A673 (cell line): ENCODE measurements around the gene CFAP100. TPM values are rescaled to one million over a fixed set of nuclear protein-coding genes. Genes with fewer than 3 reads are reported as not detected.

ENCODE experiments used
- BruUV-seq: library from RNA; stranded (reverse); fragments of 400-500 nt; replicated peaks from 2 replicates; lab custom pipeline; 2021; lab: Mats Ljungman, UMichigan
- CTCF ChIA-PET: fragments of 300-600 bp; sonication (Branson Sonifier 250); formaldehyde crosslinking; loops from one replicate; lab custom pipeline; 2022; ENCODE audit warnings: antibody characterized with exemption; lab: Charles Lee
- POLR2A ChIA-PET: fragments of 300-600 bp; sonication (Branson Sonifier 250); formaldehyde crosslinking; loops from one replicate; lab custom pipeline; 2022; ENCODE audit warnings: antibody characterized with exemption; ENCODE audit not compliant: low non-redundant PET; lab: Charles Lee
- DNase-seq: peaks from one replicate; pipeline ENCODE4 v3.0.0-alpha.2; 2015; ENCODE audit warnings: low spot score
- H3K27ac ChIP-seq: fragments of 200-600 bp; sonication (generic); 2 replicates; pipeline ENCODE4 v1.5.1; 2016; ENCODE audit warnings: mixed run types, low read depth, mild to moderate bottlenecking, mixed read lengths, antibody characterized with exemption, low read length; ENCODE audit not compliant: poor library complexity, severe bottlenecking
- H3K27me3 ChIP-seq: fragments of 200-600 bp; sonication (generic); replicated peaks from 2 replicates; pipeline ENCODE4 v1.6.1; 2017; ENCODE audit warnings: mixed run types, low read depth, mild to moderate bottlenecking, mixed read lengths, antibody characterized with exemption, low read length; ENCODE audit not compliant: insufficient read depth, poor library complexity
- H3K36me3 ChIP-seq: fragments of 200-600 bp; sonication (generic); 2 replicates; pipeline ENCODE4 v1.6.1; 2016; ENCODE audit warnings: mixed run types, mild to moderate bottlenecking, mixed read lengths, antibody characterized with exemption, low read length; ENCODE audit not compliant: insufficient read depth, poor library complexity, severe bottlenecking
- H3K4me1 ChIP-seq: fragments of 200-600 bp; sonication (generic); 2 replicates; pipeline ENCODE4 v1.6.1; 2017; ENCODE audit warnings: mixed run types, mild to moderate bottlenecking, mixed read lengths, antibody characterized with exemption, low read length; ENCODE audit not compliant: insufficient read depth, poor library complexity, severe bottlenecking
- H3K4me3 ChIP-seq: fragments of 200-600 bp; sonication (generic); 2 replicates; pipeline ENCODE4 v1.5.1; 2016; ENCODE audit warnings: low read depth, mixed run types, mild to moderate bottlenecking, mixed read lengths, low read length; ENCODE audit not compliant: poor library complexity, severe bottlenecking
- H3K9me3 ChIP-seq: fragments of 200-600 bp; sonication (generic); 2 replicates; pipeline ENCODE4 v1.6.1; 2016; ENCODE audit warnings: mixed run types, low read depth, mild to moderate bottlenecking, mixed read lengths, antibody characterized with exemption, low read length; ENCODE audit not compliant: poor library complexity, severe bottlenecking
- CTCF ChIP-seq: fragments of 300-800, 200-600 bp; sonication (generic); conservative IDR thresholded peaks from 2 replicates; pipeline ENCODE4 v1.5.1; 2017; ENCODE audit warnings: low read depth, mild to moderate bottlenecking, antibody characterized with exemption, low read length, moderate library complexity, mixed read lengths
- EZH2 ChIP-seq: fragments of 200-600 bp; sonication (generic); IDR thresholded peaks from 2 replicates; pipeline ENCODE4 v1.6.1; 2017; ENCODE audit warnings: borderline replicate concordance, low read depth, mild to moderate bottlenecking, mixed read lengths, antibody characterized with exemption, low read length; ENCODE audit not compliant: poor library complexity, severe bottlenecking
- intact Hi-C: fragments of 100-400 bp; cut with micrococcal nuclease; formaldehyde crosslinking; loops from one replicate; pipeline ENCODE4 v1.10.0; 2022; ENCODE audit not compliant: unreplicated experiment
- total RNA-seq: library from RNA; stranded (reverse); gene quantifications from 2 replicates; pipeline ENCODE4 v1.2.3, GENCODE V29; 2021

The CFAP100 gene
- total RNA-seq, 1 experiment from 2014 or later: not detected

- intact Hi-C loops: no loop called here
- no peak for DNase-seq
- H3K36me3 ChIP-seq: no peaks in the 10 kb centered on the region
- no peak overlapping the region for H3K4me3 ChIP-seq
- H3K27me3 ChIP-seq: no peaks in the 10 kb centered on the region
- POLR2A ChIA-PET: no interaction called here
- CTCF ChIA-PET: no interaction called here
- no peaks in the 10 kb centered on the region for H3K9me3 ChIP-seq
- TF ChIP-seq EZH2: no peak
- TF ChIP-seq CTCF: no peak
- no TSS peak for BruUV-seq
- H3K27ac ChIP-seq: no peak overlapping the region
- H3K4me1 ChIP-seq: no peaks in the 10 kb centered on the region
Observed at GRCh38 chr3:126395846-126396513, 1.3 kb downstream of the CFAP100 start.

- H3K36me3 ChIP-seq: no peaks in the 10 kb centered on the region
- no TSS peak for BruUV-seq
- no peaks in the 10 kb centered on the region for H3K27me3 ChIP-seq
- ChIA-PET CTCF (no interaction called here), POLR2A (no interaction called here)
- no peak overlapping the region for H3K27ac ChIP-seq
- H3K4me3 ChIP-seq: no peak overlapping the region
- TF ChIP-seq EZH2 (no peak), CTCF (no peak)
- intact Hi-C loops: no loop called here
- no peak for DNase-seq
- H3K4me1 ChIP-seq: no peaks in the 10 kb centered on the region
- no peaks in the 10 kb centered on the region for H3K9me3 ChIP-seq
Observed at GRCh38 chr3:126396536-126396935, 1.8 kb downstream of the CFAP100 start.

- Histone ChIP-seq H3K4me3 (no peak overlapping the region), H3K36me3 (no peaks in the 10 kb centered on the region), H3K4me1 (no peaks in the 10 kb centered on the region), H3K27me3 (no peaks in the 10 kb centered on the region), H3K9me3 (no peaks in the 10 kb centered on the region), H3K27ac (no peak overlapping the region)
- CTCF ChIA-PET: no interaction called here
- BruUV-seq: no TSS peak
- TF ChIP-seq CTCF: no peak
- DNase-seq: no peak
- POLR2A ChIA-PET: no interaction called here
- intact Hi-C loops: no loop called here
Observed at GRCh38 chr3:126397610-126398422, 3.1 kb downstream of the CFAP100 start.
